Cerebellar cortex (tissue), 1 donor: ENCODE data around the gene MYOF.
"Not testable (repeated sequence)": the region's sequence is repeated elsewhere in the genome, so short reads cannot be mapped to it uniquely, and the experiment has no call there.

Experiments
- DNase-seq: peaks from one replicate; pipeline ENCODE4 v3.0.0-alpha.2; 2015; ENCODE audit warnings: low spot score

The MYOF gene

GRCh38 chr10:93457511-93457910 lies 24.6 kb downstream of the MYOF start:
- no peak for DNase-seq

GRCh38 chr10:93456480-93456879 lies 25.7 kb downstream of the MYOF start:
- DNase-seq = no peak

- no peak for DNase-seq
Measured at GRCh38 chr10:93454736-93455135, 27.4 kb downstream of the MYOF start.

- no peak for DNase-seq
Measured at GRCh38 chr10:93454146-93454545, 28.0 kb downstream of the MYOF start.

- DNase-seq = no peak
Measured at GRCh38 chr10:93452143-93452542, 30.0 kb downstream of the MYOF start.

GRCh38 chr10:93451244-93451947 lies 30.7 kb downstream of the MYOF start:
- no peak for DNase-seq

GRCh38 chr10:93447970-93448369 lies 34.2 kb downstream of the MYOF start:
- DNase-seq = no peak

- DNase-seq = no peak
Measured at GRCh38 chr10:93447019-93447418, 35.1 kb downstream of the MYOF start.

- DNase-seq = no peak
Measured at GRCh38 chr10:93445978-93446720, 36.0 kb downstream of the MYOF start.

- DNase-seq = peak; percentile 73
Measured at GRCh38 chr10:93445097-93445960, 36.8 kb downstream of the MYOF start.

GRCh38 chr10:93443481-93443880 lies 38.7 kb downstream of the MYOF start:
- no peak for DNase-seq

GRCh38 chr10:93442721-93443120 lies 39.4 kb downstream of the MYOF start:
- DNase-seq = not testable (repeated sequence)

GRCh38 chr10:93440591-93441091 lies 41.5 kb downstream of the MYOF start:
- no peak for DNase-seq

GRCh38 chr10:93438613-93439253 lies 43.4 kb downstream of the MYOF start:
- peak; percentile 76 for DNase-seq

GRCh38 chr10:93437946-93438612 lies 44.1 kb downstream of the MYOF start:
- DNase-seq = peak; percentile 78

GRCh38 chr10:93437086-93437945 lies 44.8 kb downstream of the MYOF start:
- DNase-seq = peak; percentile 91

- peak; percentile 80 for DNase-seq
Measured at GRCh38 chr10:93436591-93437085, 45.5 kb downstream of the MYOF start.

GRCh38 chr10:93435621-93436397 lies 46.3 kb downstream of the MYOF start:
- peak; percentile 92 for DNase-seq

GRCh38 chr10:93434991-93435491 lies 47.1 kb downstream of the MYOF start:
- DNase-seq = no peak
